ENCODE results near the gene FGF12.

Gene FGF12

DNA sequence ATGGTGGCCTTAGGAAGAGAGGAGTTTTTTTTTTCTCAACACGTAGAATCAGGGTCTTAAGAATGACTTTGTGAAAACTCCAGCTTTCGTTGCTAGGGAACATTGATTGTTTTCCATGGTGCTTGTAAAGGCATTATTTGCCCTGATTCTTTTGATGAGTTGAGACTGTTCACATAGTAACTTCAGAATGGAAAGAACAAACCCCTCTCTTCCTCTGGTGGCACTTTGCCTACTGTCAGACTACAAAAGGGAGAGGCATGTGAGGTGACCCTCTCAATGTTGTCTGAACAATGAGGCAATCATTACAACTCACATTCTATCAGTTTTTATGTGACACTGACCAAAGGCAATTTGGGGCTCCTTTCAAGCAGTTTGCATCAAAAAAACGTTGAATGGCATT is 477.8 kb downstream of the FGF12 start:
- no peak for DNase-seq

DNA sequence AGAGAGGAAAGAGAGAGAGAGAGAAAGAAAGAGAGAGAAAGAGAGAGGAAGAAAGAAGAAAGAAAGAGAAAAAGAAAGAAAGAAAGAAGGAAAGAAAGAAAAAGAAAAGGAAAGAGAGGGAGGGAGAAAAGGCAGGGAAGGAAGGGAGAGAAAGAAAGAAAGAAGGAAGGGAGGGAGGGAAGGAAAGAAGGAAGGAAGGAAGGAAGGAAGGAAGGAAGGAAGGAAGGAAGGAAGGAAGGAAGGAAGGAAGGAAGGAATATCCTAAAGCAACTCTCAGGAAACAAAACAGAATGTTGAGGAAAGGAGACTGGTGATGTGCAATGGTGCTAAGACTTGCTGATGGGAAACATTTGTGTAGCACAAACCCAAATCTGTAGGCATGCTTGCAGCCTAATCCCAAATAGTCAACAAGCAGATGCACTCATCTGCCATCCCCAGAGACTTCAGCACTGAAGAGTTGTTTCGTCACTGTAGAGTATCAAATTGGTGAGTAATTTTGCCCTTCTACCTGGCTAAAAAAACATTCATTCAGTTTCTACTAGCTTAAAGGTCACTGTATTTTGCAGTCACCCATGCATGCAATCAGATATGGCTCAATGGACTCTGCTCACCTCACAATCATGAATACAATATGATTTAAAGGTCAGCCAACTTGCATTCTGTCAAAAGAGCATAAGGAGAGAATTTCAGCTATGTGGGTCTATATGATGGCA is 480.3 kb downstream of the FGF12 start:
- no peak for DNase-seq

DNA sequence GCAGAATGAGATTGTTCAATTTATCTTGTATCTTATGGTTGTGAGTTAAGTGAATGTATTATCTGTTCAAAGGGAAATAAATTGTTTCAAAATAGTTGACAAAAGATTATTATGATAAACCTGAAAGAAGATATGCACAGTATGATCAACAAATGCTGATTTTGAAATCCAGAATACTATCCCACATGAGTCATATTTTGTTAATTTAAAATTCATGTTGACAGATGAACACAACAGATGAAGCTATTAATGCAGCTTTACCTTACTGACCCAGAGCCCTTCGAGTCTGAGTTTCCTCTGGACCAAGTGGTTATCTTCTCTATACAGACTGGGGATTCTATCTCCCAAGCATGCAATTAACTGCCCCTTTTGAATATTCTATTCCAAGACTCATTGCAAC is 482.8 kb downstream of the FGF12 start:
- no peak for DNase-seq

DNA sequence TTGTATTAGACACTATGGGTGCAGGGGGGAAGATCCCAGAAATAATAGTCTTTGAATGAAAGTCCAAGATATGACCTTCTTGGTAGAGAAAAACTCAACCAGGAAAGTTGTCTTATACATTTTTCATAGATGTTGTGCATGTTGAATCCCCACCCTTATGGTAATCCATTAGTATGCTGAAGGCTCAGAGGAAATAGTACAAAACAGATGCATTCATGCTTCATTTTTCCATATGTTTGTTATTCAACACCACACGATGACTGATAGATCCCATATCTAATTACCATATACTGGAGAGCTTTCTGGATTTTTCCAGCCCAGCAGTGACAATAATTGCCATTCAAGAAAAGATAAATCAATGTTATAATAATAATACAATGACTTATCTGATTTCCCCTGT is 487.4 kb downstream of the FGF12 start:
- no peak for DNase-seq

DNA sequence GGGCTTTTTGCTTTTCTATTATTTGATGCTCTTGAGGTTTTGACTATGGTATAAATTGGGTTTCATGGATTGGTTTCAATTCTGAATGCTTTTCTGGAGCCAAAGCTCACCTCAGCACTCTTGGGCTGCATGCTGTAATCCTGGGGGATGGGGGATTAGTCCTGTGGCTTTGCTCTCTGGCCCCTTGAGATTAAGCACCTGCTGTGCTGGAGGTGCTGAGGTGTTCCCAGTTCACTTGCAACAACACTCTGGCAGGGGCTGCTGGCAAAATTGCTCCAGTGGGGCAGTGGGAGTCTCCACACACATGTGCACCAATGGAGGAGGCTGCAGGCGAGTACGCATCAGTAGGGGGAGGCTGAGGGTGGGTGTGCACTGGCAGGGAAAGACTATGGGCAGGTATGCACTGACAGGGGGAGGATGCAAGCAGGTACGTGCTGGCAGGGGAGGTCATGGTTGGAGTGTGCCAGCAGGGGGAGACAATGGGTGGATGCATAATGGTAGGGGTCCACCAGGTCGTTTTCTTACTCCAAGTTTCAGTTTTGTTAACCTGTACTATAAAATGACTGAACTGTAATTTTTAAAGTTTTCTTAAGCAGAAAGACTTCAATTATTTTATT is 489.2 kb downstream of the FGF12 start:
- DNase-seq, result no peak

DNA sequence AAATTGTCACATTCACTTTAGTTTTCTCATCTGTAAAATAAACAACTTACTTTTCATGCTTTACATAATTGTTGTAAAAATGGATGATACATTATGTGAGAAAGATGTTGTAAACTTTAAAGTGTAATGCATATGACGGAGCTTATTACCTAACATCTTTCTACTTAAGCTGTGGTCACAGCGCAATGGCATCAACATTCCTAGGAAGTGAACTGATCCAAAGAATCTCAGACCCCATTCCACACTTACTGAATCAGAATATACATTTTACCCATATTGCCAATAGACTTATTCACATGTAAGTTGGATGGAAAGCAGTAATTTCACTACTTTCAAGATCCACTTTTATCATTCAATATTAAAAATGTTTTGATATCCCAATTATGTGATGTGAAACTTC is 497.5 kb downstream of the FGF12 start:
- DNase-seq, result no peak

DNA sequence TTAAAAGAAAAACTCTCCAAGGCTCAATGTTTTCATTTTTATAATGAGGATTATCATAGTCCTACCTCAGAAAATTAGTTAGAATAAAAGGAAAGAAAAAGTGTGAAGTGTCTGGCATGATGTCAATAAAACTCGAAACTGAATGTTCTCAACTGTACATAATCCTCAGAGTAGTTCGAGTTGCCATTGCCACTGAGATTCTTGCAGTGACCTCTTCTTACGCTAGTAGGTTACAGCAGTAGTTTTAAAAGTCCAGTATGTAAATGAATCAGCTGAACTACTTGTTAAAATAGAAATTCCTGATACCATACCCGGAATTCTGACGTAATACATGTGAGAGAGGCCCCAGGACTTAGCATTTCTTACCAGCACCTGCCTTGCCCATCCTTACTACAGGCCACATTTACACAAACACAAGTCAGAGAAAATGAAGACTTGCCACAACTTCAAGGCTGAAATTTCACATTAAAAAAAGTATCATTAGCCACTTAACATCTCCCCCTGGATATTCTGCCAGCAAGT is 502.6 kb downstream of the FGF12 start:
- DNase-seq, result no peak

DNA sequence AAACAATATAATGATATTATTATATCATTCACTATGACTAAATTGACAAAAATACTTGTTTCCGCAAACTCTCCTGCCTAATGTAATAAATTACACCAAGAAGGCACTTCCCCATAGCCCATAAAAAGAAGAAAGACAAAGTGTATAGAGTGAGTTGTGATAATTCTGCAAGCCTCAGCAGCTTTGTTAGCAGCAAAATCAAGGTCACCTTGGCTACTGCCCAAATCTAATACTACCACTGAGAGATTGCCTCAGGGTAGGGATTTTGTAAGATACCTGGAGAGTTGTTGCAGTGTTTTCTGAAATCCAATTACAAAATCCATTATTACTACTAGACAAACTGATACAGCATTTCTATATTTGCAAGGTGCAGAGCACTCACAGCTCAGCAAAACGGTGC is 503.5 kb downstream of the FGF12 start:
- DNase-seq, result no peak

DNA sequence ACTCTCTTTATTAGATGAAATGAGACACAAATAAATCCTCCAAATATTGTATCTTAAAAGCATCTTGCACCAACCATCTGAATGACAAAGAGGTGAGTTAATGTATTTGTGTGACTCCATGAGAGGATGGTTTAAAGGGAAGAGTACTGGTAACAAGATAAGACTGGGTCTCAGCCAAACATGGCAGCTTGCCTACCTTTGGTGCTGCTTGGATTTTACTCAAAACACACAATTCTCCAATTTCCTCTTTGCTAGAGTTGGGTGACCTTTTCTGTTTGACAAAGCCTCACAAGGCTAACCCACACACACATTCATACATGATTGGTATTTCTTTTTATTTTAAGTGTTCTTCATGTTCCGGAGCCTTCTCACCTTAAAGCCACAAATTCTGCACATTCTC is 506.4 kb downstream of the FGF12 start:
- DNase-seq, result no peak

DNA sequence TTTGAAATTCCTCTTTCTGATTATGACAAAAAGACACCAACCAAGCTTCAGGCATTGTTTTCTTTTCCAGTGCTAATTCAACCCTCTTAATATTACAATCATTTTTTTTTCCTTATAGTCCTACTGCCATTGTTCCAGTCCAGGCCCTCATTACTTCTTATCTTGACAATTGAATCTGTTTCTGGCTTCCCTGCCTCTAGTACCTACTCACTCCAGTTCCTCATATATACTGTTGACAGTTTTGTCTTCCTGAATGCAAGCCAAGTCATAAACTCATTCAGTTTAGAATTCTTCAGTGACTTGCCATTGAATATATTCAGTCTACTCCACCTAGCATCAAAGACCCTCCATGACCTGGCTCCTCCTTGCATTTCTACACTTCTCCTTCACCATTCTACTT is 507.4 kb downstream of the FGF12 start:
- no peak for DNase-seq

DNA sequence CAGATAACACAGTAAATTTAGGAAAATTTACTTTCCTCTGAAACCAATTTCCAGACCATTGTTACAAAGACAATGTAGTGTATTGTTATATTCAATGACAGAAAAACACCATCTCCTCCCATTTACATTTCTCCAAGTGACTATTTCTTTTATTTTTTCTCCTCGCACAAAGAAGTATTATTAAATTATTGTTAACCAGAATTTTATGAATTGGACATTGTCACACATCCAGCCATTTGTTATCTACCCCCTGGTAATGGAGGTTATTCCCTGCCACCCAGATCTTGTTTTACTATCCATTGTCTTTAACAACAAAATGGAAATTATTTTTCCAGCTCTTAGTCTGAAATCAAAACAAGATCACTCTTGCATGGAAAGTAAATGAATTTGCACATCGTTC is 511.3 kb downstream of the FGF12 start:
- DNase-seq, result no peak

DNA sequence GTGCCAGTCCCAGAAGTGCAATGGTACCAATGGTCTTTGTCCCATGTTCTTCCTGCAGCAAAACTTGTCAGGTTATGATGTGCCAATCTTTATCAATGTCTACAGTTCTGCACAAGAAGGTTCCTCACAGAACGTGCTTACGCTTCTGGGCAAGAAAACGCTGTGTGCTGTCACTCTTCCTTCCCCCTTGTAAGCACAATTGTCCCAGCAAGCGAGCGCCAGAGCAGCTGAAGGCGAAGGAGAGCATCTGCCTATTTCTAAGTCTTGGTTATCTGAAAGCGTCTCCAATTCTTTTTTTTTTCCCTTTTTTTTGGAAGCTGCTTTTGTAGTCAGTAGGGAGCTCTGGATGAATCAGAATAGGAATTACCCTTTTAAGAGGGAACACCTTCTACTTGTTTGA is 514.4 kb downstream of the FGF12 start:
- no peak for DNase-seq

DNA sequence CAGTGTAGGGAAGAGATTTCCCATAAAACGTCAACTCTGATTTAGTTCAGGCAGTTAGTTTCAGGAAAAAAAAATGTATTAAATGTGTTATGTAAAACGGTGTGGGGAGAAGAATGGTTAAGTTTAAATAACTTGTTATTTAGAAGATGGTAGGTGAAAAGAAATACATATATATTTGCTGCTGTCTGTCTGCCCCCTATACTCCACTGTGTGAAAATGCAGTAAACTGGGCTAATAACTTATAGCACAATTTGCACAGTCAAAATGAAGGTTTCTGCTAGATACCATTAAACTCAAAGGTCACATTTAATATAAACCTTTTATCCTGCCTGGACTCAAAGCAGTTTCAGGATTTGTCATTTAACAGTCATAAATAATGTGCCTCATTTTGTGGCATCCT is 515.0 kb downstream of the FGF12 start:
- no peak for DNase-seq

DNA sequence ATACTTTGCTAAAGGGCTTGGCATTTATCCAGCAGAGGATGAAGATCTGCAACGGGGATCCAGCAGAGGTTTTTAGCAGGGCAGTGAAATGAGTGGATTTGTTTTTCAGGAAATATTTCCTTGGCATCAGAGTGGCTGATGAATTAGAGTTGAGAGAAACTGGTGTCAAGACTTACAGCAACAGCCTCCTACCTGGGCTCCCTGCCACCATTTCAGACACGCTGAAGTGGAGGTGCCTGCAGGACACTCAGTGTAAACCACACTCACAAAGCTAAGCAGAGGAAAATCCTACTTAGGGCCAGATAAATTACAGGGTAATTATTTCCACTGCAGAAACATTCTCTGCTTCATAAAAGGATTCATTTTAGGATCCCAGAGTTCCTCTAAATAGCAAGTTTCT is 519.7 kb downstream of the FGF12 start:
- no peak for DNase-seq

DNA sequence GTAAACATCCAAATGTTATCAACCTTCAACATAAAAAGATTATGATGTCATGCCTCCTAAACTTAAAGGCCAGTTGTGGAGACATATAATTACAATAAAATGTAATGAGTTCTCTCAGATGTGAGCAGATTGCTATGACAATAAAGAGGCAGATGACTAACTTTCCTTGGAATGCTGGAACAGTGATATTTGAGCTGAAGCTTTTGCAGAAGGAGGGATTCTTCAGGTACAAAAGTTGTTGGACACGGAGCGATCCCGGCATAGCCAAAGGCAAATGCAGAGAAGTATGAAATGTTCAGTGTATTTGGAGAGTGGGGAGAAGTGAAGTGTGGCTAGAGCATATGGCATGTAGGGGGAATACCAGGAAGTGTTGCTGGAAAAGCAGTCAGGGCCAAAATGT is 520.1 kb downstream of the FGF12 start:
- no peak for DNase-seq

DNA sequence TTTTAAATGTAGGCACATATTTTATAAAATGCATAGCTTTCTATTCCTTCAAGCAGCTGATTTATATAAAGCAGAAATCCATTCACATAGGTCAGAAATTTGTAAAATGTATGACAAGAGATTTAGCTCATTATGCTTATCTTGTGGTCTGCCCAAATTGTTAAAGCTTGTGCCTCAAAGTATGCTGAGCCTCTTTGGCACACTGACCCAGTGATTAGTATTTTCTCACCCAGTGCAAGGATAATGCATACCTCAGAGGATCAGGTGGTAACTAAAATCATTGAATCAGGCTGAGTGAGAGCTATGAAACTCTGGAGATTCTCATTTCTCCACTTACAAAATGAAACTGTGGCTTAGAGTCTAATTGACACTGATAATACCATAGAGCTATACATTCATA is 533.3 kb downstream of the FGF12 start:
- no peak for DNase-seq

DNA sequence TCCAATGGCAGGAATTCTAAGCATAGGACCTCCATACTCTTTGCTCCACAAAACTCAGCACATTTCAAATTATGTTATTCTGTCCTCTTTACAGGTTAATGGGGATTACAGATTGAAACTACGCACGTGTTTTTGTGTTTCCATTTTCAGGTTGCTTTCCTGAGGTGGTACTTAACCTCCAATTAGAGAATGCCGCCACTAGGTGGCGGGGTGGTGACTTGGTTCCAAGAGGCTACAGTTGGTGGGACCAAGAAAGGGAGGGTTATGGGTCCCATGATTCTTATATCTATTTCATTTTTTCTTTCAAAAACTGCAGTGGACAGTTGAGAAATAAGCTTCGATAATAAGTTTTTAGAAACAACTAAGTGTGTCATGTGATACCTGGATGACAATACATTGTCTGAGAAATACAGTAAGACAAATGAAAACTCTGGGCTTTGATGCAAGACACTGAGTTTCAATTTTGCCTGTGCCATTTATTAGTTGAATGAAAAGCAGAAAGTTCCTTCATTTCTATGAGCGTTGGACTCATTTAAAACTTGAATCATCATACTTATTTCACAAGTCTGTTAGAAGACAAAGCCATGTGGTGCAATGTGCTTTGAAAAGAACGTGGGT is 539.0 kb downstream of the FGF12 start:
- DNase-seq, result peak; percentile 29

DNA sequence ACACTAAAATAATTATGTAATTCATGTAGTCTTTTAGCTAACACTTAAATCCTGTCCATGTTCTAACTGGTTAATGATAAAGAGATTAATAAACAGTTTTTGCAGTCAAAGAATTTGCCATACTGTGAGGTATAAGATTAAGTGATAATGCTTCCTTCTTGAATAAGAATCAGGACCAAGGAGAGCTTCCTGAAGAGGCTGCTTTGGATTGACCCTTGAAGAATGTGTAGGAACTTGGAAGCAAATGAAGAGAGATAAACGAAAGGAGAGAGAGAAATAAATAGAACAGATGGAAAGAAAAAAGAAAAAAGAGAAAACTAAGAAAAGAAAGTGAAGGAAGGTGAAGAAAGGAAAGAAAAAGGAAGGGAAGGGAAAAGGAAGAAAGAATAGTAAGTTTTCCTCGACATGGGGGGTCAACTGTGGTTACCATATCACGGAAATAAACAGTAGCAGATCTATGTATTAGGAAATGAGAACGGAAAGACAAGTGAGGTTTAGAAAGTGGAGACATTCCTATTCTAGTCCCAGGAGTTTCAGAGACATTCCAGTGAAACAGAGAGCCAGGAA is 539.8 kb downstream of the FGF12 start:
- no peak for DNase-seq

DNA sequence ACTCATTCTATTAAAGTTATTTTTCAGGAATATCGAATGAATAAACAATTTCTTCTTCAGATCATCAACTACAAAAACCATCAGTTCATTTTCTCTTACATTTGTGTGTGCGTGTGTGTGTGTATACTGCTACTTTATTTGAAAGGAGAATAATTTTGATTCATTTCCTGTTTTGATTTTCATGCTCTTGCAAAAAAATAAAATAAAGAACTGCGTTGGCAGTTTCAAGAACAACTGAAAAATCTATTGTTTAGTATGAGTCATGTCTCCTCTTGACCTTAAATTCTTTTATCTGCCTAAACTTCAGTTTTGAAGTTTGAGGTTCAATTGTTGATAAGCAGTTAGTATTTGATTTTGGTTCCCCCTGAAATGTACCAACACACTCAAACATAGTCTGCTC is 540.8 kb downstream of the FGF12 start:
- no peak for DNase-seq

DNA sequence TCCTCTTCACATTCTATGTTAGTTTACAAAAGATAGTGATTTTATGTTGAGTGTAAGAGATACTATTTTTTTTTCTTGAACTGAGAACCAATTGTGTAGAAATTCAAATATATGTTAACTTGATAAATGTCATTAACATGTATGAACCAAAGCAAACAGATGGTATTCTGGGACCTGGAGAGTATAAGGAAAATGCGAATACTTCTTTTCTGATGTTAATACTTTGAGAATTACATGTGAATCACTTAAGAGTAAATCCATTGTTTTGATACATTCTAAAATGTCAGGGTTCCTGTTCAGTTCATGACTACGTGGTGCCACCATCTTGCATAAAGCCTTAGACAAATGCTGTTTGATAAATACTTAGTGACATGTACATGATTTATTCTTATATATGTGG is 541.3 kb downstream of the FGF12 start:
- no peak for DNase-seq

DNA sequence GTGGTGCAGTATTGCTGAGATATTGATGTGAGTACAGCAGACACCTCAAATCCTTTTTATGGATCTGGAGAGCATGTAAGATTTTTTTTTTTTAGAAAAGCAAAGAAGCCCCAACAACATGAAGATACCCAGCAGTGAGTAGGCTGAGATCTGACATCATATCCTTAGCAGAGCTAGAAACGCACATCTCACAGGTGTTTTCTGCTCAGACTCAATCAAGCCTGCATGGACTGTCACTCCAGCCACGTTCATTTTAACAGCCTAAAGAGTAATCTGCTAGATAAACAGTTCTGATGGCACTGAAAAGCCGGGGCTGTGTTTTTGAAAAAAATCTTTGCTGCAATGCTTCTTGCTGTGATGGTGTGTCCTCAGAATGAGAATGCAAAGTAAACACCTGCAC is 544.2 kb downstream of the FGF12 start:
- DNase-seq, result no peak

DNA sequence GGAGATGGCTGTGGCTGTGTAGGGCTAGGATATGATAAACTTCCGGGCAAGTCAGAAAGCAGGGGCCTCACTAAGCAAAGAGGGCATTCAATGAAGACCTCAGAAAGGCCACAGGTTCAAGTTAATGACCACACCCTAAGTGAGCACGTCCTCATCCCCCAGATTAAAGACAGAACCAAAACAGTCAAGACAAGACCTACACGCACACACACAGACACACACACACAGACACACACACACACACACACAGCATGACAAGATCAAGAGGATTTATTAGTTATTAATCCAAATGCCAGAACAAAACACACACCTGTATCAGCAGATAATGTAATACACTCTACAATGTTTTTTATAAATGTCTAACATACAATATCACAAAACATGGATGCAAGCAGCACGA is 546.2 kb downstream of the FGF12 start:
- DNase-seq, result no peak

DNA sequence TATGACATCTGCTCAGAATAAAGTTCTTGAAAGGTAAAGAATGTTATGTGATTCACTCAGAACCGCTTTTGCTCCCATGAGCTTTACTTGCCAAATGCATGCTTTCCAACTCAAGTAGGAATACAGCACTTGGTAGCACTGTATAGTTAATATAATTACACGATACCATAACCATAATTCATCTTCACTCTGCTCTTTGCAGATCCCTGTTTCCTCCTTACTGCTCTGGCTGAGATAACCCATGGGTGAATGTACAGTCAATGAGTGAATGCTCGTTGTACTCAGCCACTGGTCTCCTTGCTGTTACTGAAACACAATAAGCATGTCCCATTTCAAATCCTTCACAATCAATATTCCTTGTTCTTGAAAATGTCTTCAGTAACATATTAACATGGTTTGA is 550.0 kb downstream of the FGF12 start:
- no peak for DNase-seq

DNA sequence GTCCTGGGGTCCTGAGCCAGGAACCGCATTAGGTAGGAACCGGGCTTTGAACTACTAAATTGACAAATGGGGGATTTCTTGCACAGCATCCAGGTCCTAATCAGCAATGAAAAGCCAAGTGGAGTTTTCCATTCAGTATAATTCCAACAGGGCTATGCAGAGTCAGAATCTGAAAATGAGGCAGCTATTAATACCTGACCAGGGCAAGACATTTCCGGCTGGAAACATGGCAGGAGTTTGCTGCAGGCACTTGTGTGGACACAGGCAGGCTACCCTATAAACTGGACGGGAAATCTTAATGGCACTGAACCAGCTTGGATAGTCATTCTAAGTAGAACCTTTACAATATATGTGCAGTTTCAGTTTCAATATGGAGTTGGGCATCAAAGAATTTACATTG is 553.1 kb downstream of the FGF12 start:
- DNase-seq, result no peak
